GM12878 (cell line): ENCODE data around the gene KPNA4.

ENCODE experiments used
- NFIC ChIP-seq: IDR thresholded peaks from 2 replicates; pipeline ENCODE4 v1.6.1; 2012; ENCODE audit warnings: low read depth, mild to moderate bottlenecking, inconsistent platforms, low read length, moderate library complexity
- TF ChIP-seq, protein P1 (sequence below), 3 experiments: IDR thresholded peaks in 2 of 3; conservative IDR thresholded peaks in 1 of 3; 2 replicates each; pipeline ENCODE4 v1.5.1; 2011; ENCODE audit warnings: low read depth in 3 of 3, low read length in 3 of 3, mild to moderate bottlenecking in 3 of 3, control low read depth in 2 of 3, moderate library complexity in 2 of 3, inconsistent platforms in 1 of 3, mixed read lengths in 1 of 3; ENCODE audit not compliant: control insufficient read depth in 2 of 3, insufficient read depth in 1 of 3; ENCODE audit errors: extremely low read depth in 1 of 3

DNA sequence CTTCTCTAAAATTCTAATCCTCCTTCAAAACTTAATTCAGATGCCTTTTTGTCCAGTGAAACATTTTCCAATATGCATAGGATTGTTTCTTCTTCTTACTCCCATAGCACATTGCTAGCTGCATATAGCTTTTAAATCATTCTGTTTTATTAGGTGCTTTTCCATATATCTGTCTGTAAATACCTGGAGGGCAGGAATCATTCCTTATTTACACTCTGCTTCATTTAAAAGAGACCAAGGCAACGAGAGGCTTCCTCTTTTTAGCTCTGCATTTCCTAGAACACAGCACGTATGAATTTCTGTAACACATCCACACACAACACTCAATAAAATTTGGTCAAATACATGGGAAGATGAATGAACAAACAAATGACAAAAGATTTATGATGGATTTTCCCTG, 43.5 kb upstream of the KPNA4 start:
- TF ChIP-seq NFIC: no peak
- TF ChIP-seq, protein P1, sequence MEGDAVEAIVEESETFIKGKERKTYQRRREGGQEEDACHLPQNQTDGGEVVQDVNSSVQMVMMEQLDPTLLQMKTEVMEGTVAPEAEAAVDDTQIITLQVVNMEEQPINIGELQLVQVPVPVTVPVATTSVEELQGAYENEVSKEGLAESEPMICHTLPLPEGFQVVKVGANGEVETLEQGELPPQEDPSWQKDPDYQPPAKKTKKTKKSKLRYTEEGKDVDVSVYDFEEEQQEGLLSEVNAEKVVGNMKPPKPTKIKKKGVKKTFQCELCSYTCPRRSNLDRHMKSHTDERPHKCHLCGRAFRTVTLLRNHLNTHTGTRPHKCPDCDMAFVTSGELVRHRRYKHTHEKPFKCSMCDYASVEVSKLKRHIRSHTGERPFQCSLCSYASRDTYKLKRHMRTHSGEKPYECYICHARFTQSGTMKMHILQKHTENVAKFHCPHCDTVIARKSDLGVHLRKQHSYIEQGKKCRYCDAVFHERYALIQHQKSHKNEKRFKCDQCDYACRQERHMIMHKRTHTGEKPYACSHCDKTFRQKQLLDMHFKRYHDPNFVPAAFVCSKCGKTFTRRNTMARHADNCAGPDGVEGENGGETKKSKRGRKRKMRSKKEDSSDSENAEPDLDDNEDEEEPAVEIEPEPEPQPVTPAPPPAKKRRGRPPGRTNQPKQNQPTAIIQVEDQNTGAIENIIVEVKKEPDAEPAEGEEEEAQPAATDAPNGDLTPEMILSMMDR (IDR thresholded peaks at IDR 0.05 in 2 of 3, conservative IDR thresholded peaks at IDR 0.05 in 1 of 3; ENCODE audit: control insufficient read depth in 2 of 3, extremely low read depth in 1 of 3, insufficient read depth in 1 of 3, low read depth in 3 of 3, low read length in 3 of 3): no peak
